Cardiac septum (tissue), 1 donor: ENCODE measurements around the gene LRIT1. TPM values are rescaled to one million over a fixed set of nuclear protein-coding genes. Genes with fewer than 3 reads are reported as not detected.

Source experiments
- DNase-seq: peaks from one replicate; pipeline ENCODE4 v3.0.0-alpha.2; 2020; ENCODE audit warnings: low spot score
- intact Hi-C: fragments of 100-400 bp; cut with DNase I; formaldehyde crosslinking; loops from one replicate; pipeline ENCODE4 v1.14.0; 2022
- total RNA-seq: library from RNA; stranded (reverse); fragmentation: NEBNext Ultra II Directional; extraction: Animal tissue kit (Norgen Biotek cat#: 25700); gene quantifications from one replicate; pipeline ENCODE4 v1.2.1, GENCODE V29; 2021
- donor health status: DM: no; HTN: no; CAD: no.

Gene LRIT1
- total RNA-seq, 1 donor from 2014 or later = not detected

- no peak for DNase-seq
- intact Hi-C loops = no loop called here
These were observed 15.4 kb upstream of the LRIT1 start for GRCh38 chr10:84256510-84257342.

DNA sequence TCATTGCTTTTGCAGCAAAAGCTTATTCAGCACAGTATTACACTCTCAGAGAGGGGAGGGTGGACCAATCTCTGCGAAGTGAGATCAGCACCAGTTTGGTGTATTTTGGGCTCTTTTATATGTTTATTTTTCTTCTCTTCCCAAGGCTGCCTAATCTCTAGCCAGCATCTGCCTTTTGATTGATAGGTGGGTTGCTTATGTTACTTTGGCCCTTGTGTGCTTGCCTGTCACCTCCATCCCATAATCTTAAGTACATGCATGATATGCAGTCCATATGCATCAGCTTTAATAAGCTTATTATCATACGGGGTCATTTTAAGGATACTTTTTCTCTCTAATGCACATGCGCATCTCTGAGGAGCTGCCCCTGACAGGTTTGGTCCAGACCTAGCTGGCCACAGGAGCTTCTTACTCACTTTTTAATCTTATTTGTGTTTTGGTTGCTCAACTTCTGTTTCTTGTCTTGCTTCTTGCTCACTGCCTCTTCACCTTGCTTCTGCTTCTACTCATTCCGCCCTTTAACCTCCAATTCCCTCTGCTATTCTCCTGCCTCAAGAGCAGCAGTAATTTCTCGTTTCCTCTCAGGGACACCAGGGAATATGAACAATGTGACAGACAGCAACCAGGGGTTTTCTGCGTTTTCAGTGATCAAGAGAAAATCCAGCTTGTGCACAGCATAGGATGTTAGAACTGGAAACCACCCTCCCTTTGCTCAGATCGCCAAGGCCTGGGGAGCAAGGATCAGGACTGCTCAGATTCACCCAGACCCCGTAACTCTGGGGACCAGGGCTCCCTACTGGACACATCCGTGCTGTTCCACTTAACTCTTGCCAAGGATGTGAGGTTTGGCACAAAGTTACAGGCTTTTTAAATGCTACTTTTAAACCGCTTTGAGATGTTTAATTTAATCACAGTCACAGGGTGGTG, 13.5 kb upstream of the LRIT1 start:
- intact Hi-C loops = no loop called here
- no peak for DNase-seq

DNA sequence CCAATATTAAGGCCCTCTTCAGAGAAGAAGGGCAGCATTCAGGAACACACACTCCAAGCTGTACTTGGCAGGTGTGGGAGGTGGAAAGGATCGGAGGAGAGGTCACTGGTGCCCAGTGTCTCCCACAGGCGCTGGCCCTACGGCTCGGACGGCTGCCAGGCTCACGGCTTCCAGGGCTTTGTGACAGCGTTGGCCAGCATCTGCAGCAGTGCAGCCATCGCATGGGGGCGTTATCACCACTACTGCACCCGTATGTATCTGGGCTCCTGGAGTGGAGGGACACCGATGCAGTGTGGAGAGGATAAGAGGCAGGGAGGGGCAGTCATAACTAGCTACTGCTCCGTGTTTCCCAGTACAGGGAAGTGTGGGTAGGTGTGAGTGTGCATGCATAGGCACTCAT, 7.4 kb upstream of the LRIT1 start:
- intact Hi-C loops = no loop called here
- no peak for DNase-seq

- intact Hi-C loops = no loop called here
- no peak for DNase-seq
These were observed 6.2 kb upstream of the LRIT1 start for GRCh38 chr10:84247496-84247895.

GRCh38 chr10:84244651-84245270, 3.4 kb upstream of the LRIT1 start, which contains the start of gene RGR:
RGR (plus strand) TSS chr10:84245053; CDS start chr10:84245091, 38 bp downstream.
- intact Hi-C loops = no loop called here
- DNase-seq = no peak

DNA sequence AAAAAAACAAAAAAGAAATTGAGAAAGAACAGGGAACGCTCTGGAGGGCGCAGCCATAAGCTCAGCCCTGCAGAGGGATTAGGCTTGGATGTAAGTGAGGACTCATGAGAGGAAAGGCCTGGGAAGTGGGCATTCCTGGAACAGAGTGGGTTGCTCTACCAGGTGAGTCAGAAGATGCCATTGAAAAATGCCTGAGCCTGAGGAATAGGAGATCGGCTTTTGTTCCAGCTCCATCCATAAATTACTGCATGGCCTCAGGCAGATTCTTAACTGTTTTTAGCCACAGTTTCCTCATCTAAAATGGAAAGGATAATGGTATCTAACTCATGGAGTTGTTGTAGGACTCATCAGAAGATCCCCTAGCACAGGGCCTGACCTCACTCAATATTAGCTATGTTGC, 2.4 kb upstream of the LRIT1 start:
- DNase-seq = no peak

DNA sequence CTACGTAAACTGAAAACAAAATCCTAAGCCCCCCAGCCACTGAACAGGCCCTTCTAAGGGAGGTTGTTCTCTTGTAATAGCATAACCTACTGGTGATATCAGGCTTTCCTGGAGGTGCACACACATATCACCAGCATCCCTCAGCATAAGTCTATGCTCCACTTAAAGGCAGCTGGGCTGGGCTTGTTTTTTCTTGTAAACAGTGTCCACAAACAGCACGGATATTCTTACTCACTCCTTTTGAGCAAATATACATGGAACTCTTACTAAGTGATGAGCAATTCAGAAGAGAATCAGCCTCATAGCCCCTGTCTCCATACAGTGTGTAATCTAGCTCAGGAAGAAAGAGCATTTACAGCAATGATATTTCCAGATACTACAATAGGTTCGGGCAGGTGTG, 2.4 kb downstream of the LRIT1 start:
- intact Hi-C loops = no loop called here

More for the DNA sequence above, 2.4 kb upstream of the LRIT1 start:
- intact Hi-C loops = no loop called here

DNA sequence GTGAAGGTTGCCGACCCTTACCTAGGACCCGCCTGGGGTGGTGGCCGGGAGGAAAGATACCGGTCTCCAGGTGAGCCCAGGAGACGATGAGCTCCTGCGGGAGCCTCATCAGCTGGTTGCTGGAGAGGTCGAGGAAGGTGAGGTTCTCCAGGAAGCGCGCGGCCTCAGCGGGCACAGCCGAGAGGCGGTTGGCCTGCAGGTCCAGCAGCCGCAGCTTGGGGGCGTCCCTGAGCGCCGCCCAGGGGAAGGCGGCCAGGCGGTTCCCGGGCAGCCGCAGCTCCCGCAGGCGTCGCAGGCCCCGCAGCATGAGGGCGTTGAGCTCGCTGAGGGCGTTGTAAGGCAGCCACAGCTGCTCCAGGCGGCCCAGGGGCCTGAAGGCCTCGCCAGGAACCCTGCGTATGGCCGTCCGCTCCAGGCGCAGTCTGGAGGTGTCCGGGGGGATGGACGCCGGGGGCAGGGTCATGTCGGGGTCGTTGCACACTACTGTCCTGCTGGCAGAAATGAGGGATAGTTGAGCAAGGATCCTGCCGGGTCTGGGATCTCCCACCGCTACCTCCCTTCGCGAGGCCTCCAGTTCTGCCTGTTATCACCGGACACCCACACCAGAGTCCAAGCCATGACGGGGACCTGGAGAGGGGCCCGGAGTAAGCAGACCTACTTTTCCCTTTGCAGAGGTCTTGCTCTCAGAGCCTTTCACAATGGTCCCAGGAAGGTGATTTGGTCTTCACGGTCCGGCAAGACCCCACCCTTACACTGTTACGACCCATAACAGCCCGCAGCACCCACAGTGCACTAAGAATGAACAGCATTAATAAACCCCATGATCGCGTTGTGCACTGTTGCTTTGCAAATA, 3.9 kb downstream of the LRIT1 start:
- intact Hi-C loops = no loop called here

More for the DNA sequence above, 2.4 kb downstream of the LRIT1 start:
- no peak for DNase-seq

DNA sequence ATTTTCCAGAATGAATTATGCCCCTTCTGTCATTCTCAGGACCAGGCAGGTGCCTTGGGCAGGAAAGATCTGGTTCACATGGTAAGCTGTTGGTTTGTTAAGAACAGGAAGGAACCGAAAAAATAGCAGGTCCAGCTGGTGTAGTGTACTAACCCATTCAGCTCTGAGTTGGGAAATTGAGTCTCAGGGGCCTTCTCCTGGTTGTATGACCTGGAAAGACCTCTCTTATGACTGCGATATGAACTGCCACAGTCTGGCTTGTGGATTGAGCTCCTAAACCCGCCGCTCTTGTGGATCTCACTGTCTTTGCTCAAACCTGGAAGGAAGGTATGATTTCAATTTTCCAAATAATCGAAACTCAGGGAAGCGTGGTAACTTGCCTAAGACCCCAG, 4.5 kb downstream of the LRIT1 start:
- no peak for DNase-seq
- intact Hi-C loops = no loop called here

More for the DNA sequence above, 3.9 kb downstream of the LRIT1 start:
- DNase-seq = no peak

DNA sequence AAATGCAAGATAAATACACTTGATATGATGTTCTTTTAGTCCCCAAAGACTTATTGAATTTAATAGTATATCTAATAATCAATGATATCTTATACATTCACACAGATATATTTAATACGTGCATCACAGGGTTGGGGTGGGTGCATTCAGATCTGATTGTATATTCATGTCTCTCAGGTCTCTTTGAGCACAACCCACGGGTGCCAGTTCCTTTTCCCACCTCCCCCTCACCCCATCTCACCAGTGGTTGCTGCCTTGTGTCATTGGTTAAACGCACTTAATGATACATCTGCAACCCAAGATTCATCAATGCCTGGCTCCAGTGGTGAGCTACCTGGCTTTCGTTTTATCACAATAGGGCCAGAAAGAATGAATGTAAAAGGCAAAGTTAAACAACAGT, 6.2 kb downstream of the LRIT1 start:
- DNase-seq = no peak
- intact Hi-C loops = no loop called here

- DNase-seq = no peak
- intact Hi-C loops = no loop called here
These were observed 6.9 kb downstream of the LRIT1 start for GRCh38 chr10:84234479-84234878.

DNA sequence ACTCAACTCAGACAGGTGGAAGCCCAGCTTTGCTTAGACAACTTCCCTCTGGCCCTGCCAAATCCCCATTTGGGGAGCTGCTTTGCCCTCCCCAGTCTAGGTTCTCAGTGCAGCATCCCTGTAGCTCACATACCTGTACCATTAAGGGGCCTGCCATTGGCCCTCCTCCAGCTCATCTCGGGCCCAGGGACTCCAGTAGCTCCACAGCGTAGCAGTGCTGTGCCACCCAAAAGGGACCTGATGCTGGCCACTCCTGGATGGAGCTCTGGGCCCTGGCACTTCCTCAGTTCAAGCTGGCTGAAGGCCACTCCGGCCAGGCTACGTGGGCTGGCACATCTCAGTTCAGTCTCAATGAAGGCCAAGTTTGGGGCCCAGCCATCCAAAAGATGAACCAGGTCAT, 7.4 kb downstream of the LRIT1 start:
- intact Hi-C loops = no loop called here
- DNase-seq = no peak

GRCh38 chr10:84232376-84232775, 9.0 kb downstream of the LRIT1 start:
- no peak for DNase-seq
- intact Hi-C loops = no loop called here

- no peak for DNase-seq
- intact Hi-C loops = no loop called here
These were observed 11.0 kb downstream of the LRIT1 start for GRCh38 chr10:84230359-84230758.

DNA sequence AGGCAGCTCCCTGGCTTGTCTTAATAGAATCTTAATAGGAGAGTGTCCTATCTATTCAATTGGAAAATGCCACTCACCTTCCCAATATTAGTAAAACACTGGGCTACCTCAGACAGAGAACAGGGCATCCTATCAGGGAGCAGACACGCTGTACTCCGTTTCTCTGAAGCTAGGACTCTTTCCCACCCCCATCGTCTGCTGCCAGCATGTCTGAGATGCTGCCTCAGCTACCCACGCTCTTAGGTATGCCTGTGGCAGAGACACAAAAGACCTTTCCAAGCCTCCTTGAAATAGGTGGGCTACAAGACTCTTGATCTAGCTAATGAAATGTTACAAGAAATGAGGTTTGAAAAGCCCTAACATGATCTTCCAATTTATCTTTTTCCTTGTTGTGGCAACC, 13.5 kb downstream of the LRIT1 start:
- intact Hi-C loops = no loop called here
- DNase-seq = peak; percentile 15

GRCh38 chr10:84226616-84227015, 14.7 kb downstream of the LRIT1 start:
- DNase-seq = no peak
- intact Hi-C loops = no loop called here

DNA sequence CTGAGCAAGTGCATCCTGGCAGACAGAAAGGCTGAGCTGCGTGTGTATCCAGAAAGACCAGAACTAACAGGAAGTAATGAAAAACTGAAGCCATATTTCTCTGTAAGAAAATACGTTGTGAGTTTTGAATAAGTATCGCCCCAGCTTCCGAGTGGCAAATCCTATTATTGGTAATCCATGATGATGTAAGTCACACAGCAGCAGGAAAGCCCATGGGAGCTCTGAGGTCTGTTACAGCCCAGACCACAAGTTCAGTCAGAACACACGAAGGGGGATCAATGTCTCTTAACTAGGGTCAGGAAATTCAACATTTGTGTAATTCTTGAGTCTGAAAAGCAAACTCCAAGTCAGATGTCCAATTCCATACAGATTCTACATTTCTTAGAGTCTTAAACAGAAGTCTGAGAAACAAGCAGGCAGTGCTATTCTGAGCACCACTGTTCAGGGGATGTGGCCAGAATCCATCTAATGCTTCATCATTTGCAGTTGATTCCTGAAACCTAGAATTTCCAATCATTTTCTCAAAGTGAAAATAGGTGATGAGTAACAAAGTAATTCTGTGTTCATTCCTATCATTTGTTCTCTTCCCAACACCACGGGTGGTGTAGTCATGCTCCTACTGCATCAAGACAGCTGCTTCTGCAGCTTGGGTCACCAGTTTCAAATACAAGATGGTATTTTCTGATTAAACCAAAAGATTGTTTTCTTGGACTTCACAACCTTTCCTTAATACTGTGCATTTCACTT, 15.7 kb downstream of the LRIT1 start, which contains the start of gene LRIT2:
LRIT2 (minus strand) TSS at position 118 of the 747 bp plus-strand sequence; CDS start at position 94, 24 bp downstream.
- peak; percentile 41 for DNase-seq
- intact Hi-C loops = no loop called here

GRCh38 chr10:84224411-84225028, 16.8 kb downstream of the LRIT1 start:
- intact Hi-C loops = no loop called here

More at GRCh38 chr10:84224411-84225028, 16.8 kb downstream of the LRIT1 start:
- DNase-seq = peak; percentile 26
